Heart left ventricle (tissue), 13 donors: Measurements from ENCODE around the gene POLD1.

ENCODE experiments used
- CTCF ChIP-seq, 12 donors: fragments of 200-600 bp; sonication (generic) in 4 of 12; IDR thresholded peaks; one replicate each; pipeline versions ENCODE4 v1.5.0 to v1.8.0; 2018 to 2022; ENCODE audit warnings: antibody characterized with exemption in 12 of 12, mild to moderate bottlenecking in 5 of 12
- POLR2A ChIP-seq, 2 donors: fragments of 450-650 bp; IDR thresholded peaks; one replicate each; pipeline ENCODE4 v1.6.1; 2017; ENCODE audit warnings: antibody characterized with exemption in 2 of 2, mild to moderate bottlenecking in 2 of 2, moderate library complexity in 2 of 2
- donor health status: ischemic (EF 13 %, LVEDD 7.1; RV severe dilation, severe dysfunction).
- donor health status: DM: no; HTN: yes; CAD: no.
- donor health status: DM: no; HTN: no; CAD: no.
- donor health status: ischemic (EF 25% LVEDD 6.9; RV normal size, moderate dysfunction).
- donor health status: ischemic (EF 25% LVEDD 5.7; RV mildly dilated, moderate dysfunction).
- donor health status: ischemic (EF 35%, LVEDD 5.7; RV mildly dilated, moderate dysfunction).
- donor health status: nonischemic (EF 11% LVEDD 7.7; RV severe dilation, severe dysfunction).
- donor health status: DM: yes; HTN: yes; CAD: no.
- donor health status: PGD.
- donor health status: ischemic (EF 29% LVEDD 5.4; RV normal size, mild dysfunction).
- donor health status: nonischemic (EF 23%, LVEDD 6.1; RV moderate dilation, normal function).

DNA sequence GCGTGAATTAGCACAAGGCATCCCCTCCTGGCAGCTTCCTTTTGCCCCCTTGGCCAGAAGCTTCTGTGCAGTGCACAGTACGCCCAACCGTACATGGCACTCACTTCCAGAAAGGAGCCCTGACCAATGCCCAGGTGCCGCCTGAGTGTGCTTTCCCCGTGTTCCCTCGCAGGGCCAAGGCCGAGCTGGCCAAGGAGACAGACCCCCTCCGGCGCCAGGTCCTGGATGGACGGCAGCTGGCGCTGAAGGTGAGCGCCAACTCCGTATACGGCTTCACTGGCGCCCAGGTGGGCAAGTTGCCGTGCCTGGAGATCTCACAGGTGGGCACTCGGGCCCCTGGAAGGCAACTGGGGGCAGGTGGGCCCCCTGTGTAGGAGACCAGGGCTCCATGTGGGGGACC lies 25.2 kb downstream of the POLD1 start:
- no peak for TF ChIP-seq CTCF (IDR thresholded peaks at IDR 0.05)
- no peak for TF ChIP-seq POLR2A (IDR thresholded peaks at IDR 0.05)
